ENCODE results near the gene TRIM8. TPM values are rescaled to one million over a fixed set of nuclear protein-coding genes. Genes with fewer than 3 reads are reported as not detected.

Gene TRIM8
- total and polyA plus RNA-seq, 2 of the 8 experiments (the other 6 are each of a cell fraction or from before 2014, with no cell fraction given), result 24.9 to 38.8 TPM

DNA sequence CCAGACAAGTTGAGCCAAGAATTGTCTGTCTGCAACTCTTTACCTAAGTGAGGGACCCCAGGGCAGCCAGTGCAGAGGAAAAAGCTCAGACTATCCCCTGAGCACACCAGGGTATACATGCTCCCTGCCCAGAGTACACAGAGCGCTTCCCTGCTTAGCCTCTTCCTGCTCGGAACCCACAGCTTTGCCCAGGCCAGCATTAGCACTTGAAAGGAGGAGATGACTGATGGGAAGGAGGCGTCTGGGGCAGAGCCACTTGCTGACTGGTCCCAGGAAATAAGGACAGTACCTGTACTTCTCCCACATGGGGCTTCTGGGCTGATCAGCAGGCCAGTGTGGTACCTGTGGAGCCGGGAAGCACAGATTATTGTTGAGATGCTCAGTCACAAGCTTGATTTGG lies 48.4 kb upstream of the TRIM8 start:
- Histone ChIP-seq H3K27me3 (replicated peaks in 1 of 4; ENCODE audit: control insufficient read depth in 3 of 4, extremely low read depth in 1 of 4, insufficient read depth in 3 of 4, low read length in 3 of 4) (no peaks in the 10 kb centered on the region; a peak in 1 of 7 replicates), H2BK20ac (ENCODE audit: low read length) (no peak overlapping the region), H4K91ac (replicated peaks; ENCODE audit: insufficient read length, low read length) (no peak overlapping the region), H3K4me2 (ENCODE audit: insufficient read depth in 1 of 2, low read depth in 2 of 2, low read length in 2 of 2) (no peak overlapping the region), H2BK15ac (ENCODE audit: low read length) (no peak overlapping the region), H2BK120ac (replicated peaks; ENCODE audit: low read depth, low read length) (no peak overlapping the region), H2BK12ac (ENCODE audit: low read depth, low read length) (no peak overlapping the region), H3K14ac (ENCODE audit: insufficient read length) (no peak overlapping the region), H2BK5ac (ENCODE audit: low read depth, low read length) (no peak overlapping the region), H3K4ac (replicated peaks; ENCODE audit: insufficient read length, low read depth, low read length) (no peak overlapping the region), H2AK5ac (ENCODE audit: low read depth, low read length) (no peak overlapping the region), H3K23me2 (ENCODE audit: low read depth, low read length) (no peaks in the 10 kb centered on the region), H4K5ac (ENCODE audit: insufficient read length, low read depth, low read length) (no peak overlapping the region), H2AFZ (ENCODE audit: low read length) (no peak overlapping the region), H3K4me3 (ENCODE audit: extremely low read depth in 1 of 4, insufficient read depth in 2 of 4, low read depth in 3 of 4, low read length in 4 of 4) (no peak overlapping the region), H3K79me1 (ENCODE audit: low read depth, low read length) (no peaks in the 10 kb centered on the region), H3K18ac (ENCODE audit: extremely low read depth, low read length) (no peak overlapping the region), H4K20me1 (replicated peaks in 1 of 2; ENCODE audit: control insufficient read depth in 1 of 2, insufficient read depth in 2 of 2, low read length in 2 of 2) (peaks cover 0 to 1% of the 10 kb centered on the region in 2 experiments), H3K36me3 (ENCODE audit: control insufficient read depth in 2 of 4, insufficient read depth in 4 of 4, low read length in 3 of 4) (peaks cover 0 to 2% (median 0%) of the 10 kb centered on the region in 4 experiments; a peak in 1 of 8 replicates), H3K79me2 (ENCODE audit: control insufficient read depth in 1 of 2, insufficient read depth in 2 of 2, low read length in 2 of 2) (no peaks in the 10 kb centered on the region), H3K9ac (replicated peaks in 1 of 4; ENCODE audit: extremely low read depth in 1 of 4, low read depth in 3 of 4, low read length in 3 of 4) (no peak overlapping the region), H3K56ac (replicated peaks; ENCODE audit: insufficient read length, low read depth, low read length) (no peak overlapping the region), H3K27ac (ENCODE audit: low read depth, low read length) (no peak overlapping the region), H3K9me3 (ENCODE audit: insufficient read depth in 2 of 2, low read depth in 1 of 2, low read length in 1 of 2) (no peaks in the 10 kb centered on the region), H3K23ac (ENCODE audit: insufficient read length) (no peak overlapping the region), H3K4me1 (replicated peaks in 1 of 4; ENCODE audit: control insufficient read depth in 3 of 4, insufficient read depth in 4 of 4, low read length in 3 of 4) (peaks cover 0 to 2% (median 0%) of the 10 kb centered on the region in 4 experiments; a peak in 3 of 7 replicates), H4K8ac (ENCODE audit: extremely low read depth, insufficient read depth, low read length) (no peak overlapping the region)
- ChIA-PET CTCF (ENCODE audit: partially characterized antibody) (interaction anchor here (0.6 to 6.2 kb wide), 34 partner anchors 9 to 1574 kb away, joined by 3 to 69 read pairs (median 3); partner anchors contain the start of genes SUFU and TRIM8), POLR2A (ENCODE audit: partially characterized antibody) (no interaction called here)
- DNase-seq (ENCODE audit: low read depth in 1 of 2, low spot score in 2 of 2), result no peak
- WGBS, 2 experiments (ENCODE audit: extremely low coverage in 1 of 2, insufficient coverage in 1 of 2, insufficient read length in 1 of 2, insufficient replicate concordance in 2 of 2, low coverage in 1 of 2, low lambda C conversion rate in 2 of 2, missing lambda C conversion rate in 1 of 2), result 69% methylated on average over 4 of the region's 4 CpGs; no CpG with 5 or more reads in 1 of the 2 experiments
- FAIRE-seq, result peak; percentile 13
- no peak for TF ChIP-seq RNF2 (IDR thresholded peaks at IDR 0.05; ENCODE audit: borderline replicate concordance, low read depth, low read length, missing control alignments, poor library complexity, severe bottlenecking)
- no peak for TF ChIP-seq CBX5 (IDR thresholded peaks at IDR 0.05; ENCODE audit: low read depth, low read length)
- TF ChIP-seq SUZ12 (IDR thresholded peaks at IDR 0.05; ENCODE audit: low read length), result no peak
- TF ChIP-seq FOSL1 (IDR thresholded peaks at IDR 0.05; ENCODE audit: insufficient read depth, low read depth, low read length), result no peak
- TF ChIP-seq RFX5 (IDR thresholded peaks at IDR 0.05; ENCODE audit: borderline replicate concordance, low read depth, low read length), result no peak
- TF ChIP-seq BCL11A (IDR thresholded peaks at IDR 0.05; ENCODE audit: low read depth in 2 of 2, low read length in 2 of 2), result no peak
- TF ChIP-seq YY1 (IDR thresholded peaks at IDR 0.05; ENCODE audit: low read depth, low read length), result no peak
- TF ChIP-seq JUND (IDR thresholded peaks at IDR 0.05; ENCODE audit: low read length), result no peak
- TF ChIP-seq SP1 (IDR thresholded peaks at IDR 0.05; ENCODE audit: low read depth, low read length), result no peak
